Activated gamma-delta T cell (primary cell): Measurements from ENCODE around the gene PCID2.

Source experiments
- DNase-seq: peaks from one replicate; lab custom pipeline; 2025; lab: John Stamatoyannopoulos, UW

The PCID2 gene

DNA sequence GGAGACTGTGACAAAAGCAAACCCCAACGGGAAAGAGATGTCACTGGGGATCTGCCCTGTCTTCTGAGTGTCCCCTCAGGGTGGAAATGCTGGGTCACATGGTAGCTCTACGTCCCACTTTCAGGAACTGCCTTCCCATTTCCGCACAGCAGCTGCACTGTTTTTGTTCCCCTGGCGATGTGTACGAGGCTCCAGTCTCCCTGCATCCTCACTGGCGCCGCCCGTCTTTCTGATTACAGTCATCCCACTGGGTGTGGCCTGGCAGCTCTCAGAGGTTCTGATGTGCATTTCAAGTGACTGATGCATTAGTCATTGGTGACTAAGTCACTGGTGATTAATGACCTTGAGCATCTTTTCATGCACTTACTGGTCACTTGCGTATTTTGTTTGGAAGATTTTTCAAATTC is 21.2 kb downstream of the PCID2 start:
- DNase-seq: no peak

DNA sequence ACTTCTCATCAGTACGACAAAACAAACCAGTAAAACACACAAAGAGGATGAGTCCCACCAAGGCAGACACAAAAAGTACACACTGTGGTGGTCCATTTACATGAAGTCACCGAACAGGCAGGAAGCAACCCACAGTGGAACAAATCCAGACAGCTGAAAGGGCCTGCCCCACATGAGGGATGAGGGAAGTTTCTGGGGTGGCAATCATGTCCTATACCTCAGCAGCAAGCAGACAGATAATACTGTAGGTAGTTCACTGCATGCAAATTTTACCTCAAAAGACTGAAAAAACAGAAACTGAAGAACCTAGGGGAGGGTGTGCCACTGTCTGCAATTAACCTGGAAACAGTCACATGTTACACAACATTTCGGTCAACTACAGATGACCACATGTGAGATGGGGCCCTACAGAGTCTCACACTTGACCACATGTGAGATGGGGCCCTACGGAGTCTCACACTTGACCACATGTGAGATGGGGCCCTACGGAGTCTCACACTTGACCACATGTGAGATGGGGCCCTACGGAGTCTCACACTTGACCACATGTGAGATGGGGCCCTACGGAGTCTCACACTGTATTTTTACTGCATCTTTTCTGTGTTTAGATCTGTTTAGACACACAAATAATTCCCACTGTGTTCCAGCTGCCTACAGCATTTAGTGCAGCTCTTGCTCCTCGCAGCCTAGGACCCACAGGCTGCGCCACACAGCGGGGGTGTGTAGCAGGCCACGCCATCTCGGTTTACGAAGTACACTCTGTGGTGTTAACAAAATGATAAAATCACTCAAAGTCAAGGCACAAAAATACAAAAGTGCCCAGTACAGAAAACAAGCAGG is 22.2 kb downstream of the PCID2 start:
- DNase-seq: no peak

GRCh38 chr13:113184568-113185440 is 23.7 kb downstream of the PCID2 start:
- DNase-seq: no peak

DNA sequence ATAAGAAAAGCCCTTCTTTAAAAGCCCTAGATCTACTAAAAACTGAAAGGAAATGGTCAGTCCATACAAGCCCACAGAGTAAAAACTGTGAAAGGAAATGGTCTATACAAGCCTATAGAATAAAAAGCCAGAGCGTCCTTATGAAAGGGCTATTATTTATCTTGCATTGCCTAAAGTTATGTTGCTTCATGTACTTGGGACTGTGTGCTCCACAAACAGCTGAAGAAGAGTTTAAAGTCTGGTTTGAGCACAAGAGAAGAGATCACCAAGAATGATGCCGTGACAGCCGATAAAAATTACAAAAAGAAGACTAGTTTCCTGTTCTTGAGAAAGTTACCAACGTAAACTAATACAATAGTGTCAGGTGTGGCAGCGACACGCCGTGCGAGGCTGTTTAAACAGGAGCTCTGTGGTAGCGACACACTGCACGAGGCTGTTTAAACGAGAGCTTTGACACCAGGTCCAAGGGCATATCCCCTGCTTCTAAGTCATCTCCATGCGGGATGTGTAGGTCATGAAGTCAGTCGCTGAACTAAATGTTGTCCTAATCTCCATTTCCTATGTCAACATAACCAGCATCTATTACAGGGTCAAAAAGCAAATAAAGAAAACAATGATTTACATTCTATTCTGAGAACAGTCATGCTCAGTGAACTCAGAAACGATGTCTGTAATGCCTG is 24.9 kb downstream of the PCID2 start:
- no peak for DNase-seq

DNA sequence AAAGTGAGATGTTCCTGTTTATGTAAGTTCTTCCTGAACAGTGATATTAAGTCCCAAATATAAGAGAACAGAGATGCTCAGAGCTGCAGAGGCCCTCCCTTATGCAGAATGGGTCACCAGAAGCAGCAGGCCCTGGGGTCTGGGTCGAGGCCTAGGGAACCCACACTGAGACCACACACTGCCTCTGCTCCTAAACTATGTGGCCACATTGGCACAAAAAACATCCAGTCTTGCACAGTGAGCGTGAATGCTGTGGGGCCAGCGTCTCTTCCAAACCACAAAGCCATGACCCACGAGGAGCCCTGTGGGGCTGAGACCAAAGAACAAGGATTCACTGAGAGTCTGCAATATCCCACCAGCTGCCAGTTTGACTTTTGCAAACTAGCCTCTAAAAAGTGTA is 26.4 kb downstream of the PCID2 start:
- no peak for DNase-seq

- no peak for DNase-seq
Observed at GRCh38 chr13:113179374-113180230, 28.9 kb downstream of the PCID2 start.

DNA sequence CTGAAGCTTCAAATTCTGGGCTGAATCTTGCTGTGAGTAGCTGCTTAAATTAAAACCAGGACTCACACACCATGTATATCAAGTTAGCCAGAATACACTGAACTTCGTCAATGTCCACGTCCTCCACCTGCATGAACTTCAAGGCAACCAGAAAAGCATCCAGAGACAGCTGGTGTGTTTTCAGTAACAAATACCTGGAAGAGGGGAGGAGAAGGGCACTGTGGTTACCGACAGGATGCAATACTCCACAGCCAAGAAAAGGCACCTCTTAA is 29.6 kb downstream of the PCID2 start:
- no peak for DNase-seq

DNA sequence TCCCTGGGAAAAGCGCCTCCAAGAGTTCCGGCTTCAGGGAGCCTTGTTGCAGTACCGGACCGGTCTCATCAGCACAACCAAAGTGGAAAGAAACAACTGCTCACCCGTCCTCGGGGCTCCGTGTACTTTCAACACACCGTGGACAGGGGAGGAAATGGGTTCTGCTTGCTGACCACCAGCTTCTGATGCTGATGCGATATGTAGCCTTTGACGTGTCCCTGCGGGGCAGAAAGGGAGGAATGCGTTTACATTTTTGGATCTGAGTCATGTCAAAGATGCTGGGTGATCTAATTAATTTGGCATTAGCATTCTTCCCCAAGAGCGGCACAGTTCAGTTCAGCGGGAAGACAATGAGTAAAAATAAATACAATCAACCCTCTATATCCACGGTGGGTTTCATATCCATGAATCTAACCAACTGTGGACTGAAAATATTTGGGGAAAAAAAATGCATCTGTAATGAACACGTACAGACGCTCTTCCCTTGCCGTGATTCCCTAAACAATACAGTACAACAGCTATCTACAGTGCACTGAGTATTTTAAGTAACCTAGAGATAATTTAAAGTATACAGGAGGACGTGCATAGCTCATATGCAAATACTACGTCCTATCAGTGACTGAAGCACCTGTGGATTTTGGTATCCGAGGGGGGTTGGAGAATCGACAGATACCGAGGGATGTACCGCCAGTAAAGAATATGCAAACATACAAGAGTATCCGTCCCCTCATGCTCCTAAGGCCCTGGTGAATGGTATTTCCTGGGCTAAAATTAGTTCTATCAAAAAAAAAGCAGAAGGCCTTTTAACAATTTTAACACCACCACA is 30.2 kb downstream of the PCID2 start:
- DNase-seq: no peak

DNA sequence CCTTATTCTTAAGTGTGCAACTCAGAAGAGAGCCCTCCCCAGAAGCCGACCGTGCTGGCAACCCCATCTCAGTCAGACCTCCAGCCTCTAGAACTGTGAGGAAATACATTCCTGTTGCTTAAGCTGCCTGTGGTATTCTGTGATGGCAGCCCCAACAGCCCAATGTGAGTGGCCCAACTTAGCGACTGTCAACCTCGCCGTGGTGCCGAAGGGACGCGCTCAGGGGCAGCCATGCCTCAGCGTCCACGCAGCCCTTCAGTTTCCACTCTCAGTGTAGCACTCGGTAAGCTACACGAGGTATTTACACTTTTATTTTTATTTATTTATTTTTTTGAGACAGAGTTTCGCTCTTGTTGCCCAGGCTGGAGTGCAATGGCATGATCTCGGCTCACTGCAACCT is 31.6 kb downstream of the PCID2 start:
- no peak for DNase-seq

- DNase-seq: no peak
Observed at GRCh38 chr13:113176280-113176679, 32.2 kb downstream of the PCID2 start.

DNA sequence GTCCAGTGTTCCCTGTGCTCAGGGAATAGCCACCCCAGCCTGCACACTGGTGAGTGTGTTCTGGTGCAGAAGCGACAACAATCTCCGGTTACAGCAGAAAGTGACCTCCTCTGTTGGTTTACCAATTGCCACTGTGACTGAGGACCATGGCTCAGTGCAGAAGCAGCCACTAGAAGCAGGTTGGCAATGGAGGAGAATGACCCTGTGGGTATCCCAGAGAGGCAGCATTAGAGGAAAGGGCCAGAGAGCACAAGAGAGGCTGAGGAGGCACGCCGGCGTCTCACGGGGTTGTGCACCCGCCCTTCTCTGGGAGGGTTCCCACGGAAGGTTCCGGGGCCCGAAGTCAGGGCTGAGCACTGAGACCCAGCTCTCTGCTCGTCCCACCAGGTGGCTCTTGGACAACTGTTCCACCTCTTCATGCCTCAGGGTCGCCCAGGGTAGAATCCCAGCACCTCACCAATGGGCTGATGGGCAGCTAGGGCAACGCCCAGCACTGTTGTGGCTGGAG is 36.0 kb downstream of the PCID2 start:
- DNase-seq: no peak

GRCh38 chr13:113171250-113172125 is 37.0 kb downstream of the PCID2 start:
- no peak for DNase-seq

DNA sequence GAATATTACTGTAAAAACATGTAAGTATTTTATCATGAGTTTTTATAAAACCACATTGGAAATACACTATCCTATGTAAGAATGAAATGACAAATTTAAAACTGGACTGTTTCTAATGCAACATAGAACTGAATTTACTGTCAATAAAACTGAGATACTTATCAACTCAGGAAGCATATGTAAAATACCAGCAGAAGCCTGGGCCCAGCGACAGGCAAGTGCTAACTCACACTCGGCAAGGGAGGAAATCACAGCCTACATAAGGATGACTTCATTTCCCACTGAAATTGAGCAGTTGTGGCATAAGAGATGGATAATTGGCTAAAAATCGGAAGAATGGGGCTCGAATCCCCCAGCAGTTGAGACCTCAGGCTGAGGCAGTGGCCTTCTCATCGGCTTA is 38.0 kb downstream of the PCID2 start:
- DNase-seq: no peak

GRCh38 chr13:113169277-113170272 is 38.9 kb downstream of the PCID2 start:
- no peak for DNase-seq

DNA sequence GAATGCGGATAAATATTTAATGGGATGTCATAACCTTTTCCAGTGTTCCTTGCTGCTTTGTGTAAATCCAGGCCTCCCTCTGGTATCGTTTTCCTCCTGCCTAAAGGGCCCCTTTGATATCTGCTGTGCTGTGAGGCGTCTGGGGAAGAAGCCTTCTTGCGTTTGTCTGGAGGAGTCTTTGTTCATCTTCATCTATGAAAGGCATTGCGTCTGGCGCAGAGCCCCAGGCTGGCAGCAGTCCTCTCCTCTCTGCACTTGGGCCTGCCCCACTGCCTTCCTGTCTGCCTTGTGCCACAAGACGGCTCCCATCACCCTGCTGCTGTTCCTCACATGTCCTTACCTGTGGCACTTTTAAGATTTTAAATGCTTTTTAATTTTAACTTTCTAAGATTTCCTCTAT is 40.3 kb downstream of the PCID2 start:
- no peak for DNase-seq

GRCh38 chr13:113167575-113167974 is 40.9 kb downstream of the PCID2 start:
- no peak for DNase-seq

DNA sequence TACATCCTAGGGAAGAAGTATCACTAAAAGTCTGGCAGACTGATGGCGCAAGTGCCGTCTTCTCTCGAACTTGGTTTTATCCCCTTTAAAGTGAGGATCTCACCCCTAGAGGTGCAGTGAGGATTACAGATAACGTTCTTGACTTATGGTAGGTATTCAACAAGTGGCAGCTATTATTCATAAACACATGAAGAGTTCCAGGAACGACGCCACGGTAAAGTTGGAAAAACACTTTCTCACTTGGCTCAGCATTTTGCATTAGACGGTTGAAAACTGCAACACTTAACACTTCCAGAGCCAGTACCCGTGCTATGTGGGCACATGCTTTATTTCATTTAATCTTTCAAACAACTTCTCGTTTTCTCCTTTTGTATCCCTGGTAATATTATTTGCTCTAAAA is 41.3 kb downstream of the PCID2 start:
- no peak for DNase-seq

- DNase-seq: no peak
Observed at GRCh38 chr13:113166681-113167080, 41.8 kb downstream of the PCID2 start.
